ENCODE data around the gene VPREB3.

Gene VPREB3

DNA sequence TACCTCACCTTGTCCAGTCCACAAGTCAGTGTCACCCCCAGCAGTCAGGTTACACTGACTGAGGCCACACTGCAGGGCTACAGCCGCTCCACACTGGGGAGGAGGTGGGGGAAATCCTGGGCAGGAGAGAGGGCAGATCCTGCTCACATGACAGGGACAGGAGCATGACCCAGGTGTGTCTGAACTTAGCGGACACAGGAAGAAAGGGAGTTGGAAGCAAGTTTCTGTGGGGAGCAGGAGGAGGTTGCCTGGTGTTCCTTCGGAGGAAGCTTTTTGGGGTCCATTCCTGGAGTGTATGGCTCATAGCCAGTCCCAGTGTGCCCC, 24.3 kb upstream of the VPREB3 start:
- TF ChIP-seq POLR2A (IDR thresholded peaks at IDR 0.05; ENCODE audit: low read depth, low read length) (no peak), SPI1 (IDR thresholded peaks at IDR 0.05; ENCODE audit: low read depth, low read length) (no peak), POU2F2 (IDR thresholded peaks at IDR 0.05; ENCODE audit: low read depth, low read length) (no peak), POLR2AphosphoS5 (IDR thresholded peaks at IDR 0.05; ENCODE audit: low read depth, low read length) (no peak), TAF1 (IDR thresholded peaks at IDR 0.05; ENCODE audit: low read depth, low read length) (no peak), PAX5 (IDR thresholded peaks at IDR 0.05; ENCODE audit: insufficient read depth, low read length, severe bottlenecking) (no peak)
- FAIRE-seq (no peak), DNase-seq (ENCODE audit: insufficient read length, low spot score) (no peak)

DNA sequence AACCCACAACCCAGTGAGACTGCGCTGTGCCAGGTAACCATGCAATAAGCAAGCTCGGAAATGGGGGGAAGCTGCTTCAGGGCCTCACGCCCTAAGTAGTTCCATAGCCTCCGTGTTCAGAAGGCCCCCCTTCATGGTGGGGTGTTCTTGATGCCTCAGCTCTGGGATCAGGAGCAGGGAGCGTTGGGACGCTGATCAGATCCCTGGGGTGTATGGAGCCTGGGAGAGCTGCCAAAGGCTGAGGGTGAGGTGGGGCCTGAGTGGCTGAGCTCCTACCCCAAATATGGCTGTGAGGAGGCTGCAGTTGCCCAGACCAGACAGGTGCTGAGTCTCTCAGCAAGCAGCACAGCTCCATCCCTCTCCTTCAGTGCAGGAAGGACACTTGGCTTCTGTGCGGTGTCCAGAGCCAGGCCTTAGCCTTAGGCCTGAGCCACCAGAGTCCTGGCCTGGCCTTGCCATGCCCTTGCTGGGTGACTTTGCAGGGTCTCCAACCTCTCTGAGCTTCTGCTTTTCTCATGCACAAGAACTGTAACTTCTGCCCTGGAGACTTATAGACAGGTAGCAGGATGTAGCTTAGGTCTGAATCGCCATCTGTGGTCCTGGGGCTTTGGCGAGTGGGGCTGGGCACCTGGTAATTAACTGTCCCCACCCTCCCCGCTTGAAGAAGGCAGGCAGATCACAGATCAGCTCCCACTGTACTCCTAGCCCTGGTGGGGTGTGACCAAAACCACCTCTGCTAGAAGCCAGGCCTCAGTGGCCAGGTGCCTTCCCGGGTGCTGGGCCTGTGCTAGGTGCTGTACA, 23.8 kb upstream of the VPREB3 start:
- TF ChIP-seq PAX5 (IDR thresholded peaks at IDR 0.05; ENCODE audit: insufficient read depth, low read length, severe bottlenecking), result no peak
- TF ChIP-seq POU2F2 (IDR thresholded peaks at IDR 0.05; ENCODE audit: low read depth, low read length), result no peak
- TF ChIP-seq POLR2AphosphoS5 (IDR thresholded peaks at IDR 0.05; ENCODE audit: low read depth, low read length), result no peak
- TF ChIP-seq TAF1 (IDR thresholded peaks at IDR 0.05; ENCODE audit: low read depth, low read length), result no peak
- TF ChIP-seq POLR2A (IDR thresholded peaks at IDR 0.05; ENCODE audit: low read depth, low read length), result no peak
- TF ChIP-seq SPI1 (IDR thresholded peaks at IDR 0.05; ENCODE audit: low read depth, low read length), result no peak
- DNase-seq (ENCODE audit: insufficient read length, low spot score) (no peak), FAIRE-seq (no peak)

DNA sequence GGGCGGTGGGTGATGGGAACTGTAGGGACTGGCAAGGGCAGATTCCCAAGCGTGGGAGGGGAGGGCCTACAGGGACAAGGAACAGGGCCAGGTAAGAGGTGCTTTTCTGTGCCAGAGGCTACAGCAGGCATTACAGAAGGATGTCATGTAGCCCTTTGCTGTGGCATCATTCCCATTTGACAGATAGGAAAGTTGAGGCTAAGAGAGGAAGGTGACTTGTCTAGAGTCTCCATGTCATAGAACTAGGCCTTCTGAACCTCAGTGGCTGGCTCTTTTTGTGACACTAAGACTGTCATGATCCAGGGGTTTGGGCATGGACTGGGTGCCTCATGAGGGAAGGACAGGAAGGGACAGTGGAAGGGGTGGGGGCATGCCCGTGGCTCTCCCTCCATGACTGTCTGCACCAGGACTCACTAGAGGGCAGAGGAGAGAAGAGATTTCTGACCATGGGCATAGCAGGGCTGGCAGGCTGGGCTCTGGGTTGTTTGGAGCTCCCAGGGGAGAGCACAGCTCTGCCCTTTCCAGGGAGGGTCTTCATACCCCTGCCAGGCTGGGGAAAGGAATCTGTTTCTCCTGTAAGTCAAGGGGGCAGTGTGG, 21.7 kb upstream of the VPREB3 start:
- FAIRE-seq (no peak), DNase-seq (ENCODE audit: insufficient read length, low spot score) (no peak)
- TF ChIP-seq POLR2AphosphoS5 (IDR thresholded peaks at IDR 0.05; ENCODE audit: low read depth, low read length) (no peak), PAX5 (IDR thresholded peaks at IDR 0.05; ENCODE audit: insufficient read depth, low read length, severe bottlenecking) (no peak), TAF1 (IDR thresholded peaks at IDR 0.05; ENCODE audit: low read depth, low read length) (no peak), SPI1 (IDR thresholded peaks at IDR 0.05; ENCODE audit: low read depth, low read length) (no peak), POU2F2 (IDR thresholded peaks at IDR 0.05; ENCODE audit: low read depth, low read length) (no peak), POLR2A (IDR thresholded peaks at IDR 0.05; ENCODE audit: low read depth, low read length) (no peak)

DNA sequence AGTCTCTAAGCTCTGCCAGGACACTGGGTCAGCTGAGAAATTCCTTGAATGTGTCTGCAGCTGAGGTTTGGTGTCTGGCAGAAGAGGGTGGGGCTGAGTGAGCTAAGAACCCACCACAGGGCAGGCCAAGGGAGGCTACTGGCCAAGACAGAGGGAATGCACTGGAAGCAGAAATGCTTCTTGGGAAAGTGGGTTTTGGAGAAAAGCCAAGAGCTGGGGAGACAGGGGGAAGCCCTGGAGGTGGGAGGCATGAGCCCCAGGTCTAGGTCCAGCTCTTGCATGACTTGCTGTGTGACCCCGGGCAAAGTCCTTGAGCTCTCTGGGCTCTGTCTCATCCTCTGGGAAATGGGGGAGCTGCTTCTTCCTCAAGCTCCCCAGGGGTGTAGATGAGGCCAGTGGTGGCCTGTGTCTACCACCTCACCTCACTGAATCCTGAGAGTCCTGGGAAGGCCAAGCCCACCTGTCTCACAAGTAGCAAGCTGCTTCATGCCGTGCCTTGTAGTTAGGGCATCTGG, 20.8 kb upstream of the VPREB3 start:
- FAIRE-seq (no peak), DNase-seq (ENCODE audit: insufficient read length, low spot score) (no peak)
- TF ChIP-seq TAF1 (IDR thresholded peaks at IDR 0.05; ENCODE audit: low read depth, low read length) (no peak), SPI1 (IDR thresholded peaks at IDR 0.05; ENCODE audit: low read depth, low read length) (no peak), PAX5 (IDR thresholded peaks at IDR 0.05; ENCODE audit: insufficient read depth, low read length, severe bottlenecking) (no peak), POU2F2 (IDR thresholded peaks at IDR 0.05; ENCODE audit: low read depth, low read length) (no peak), POLR2AphosphoS5 (IDR thresholded peaks at IDR 0.05; ENCODE audit: low read depth, low read length) (no peak), POLR2A (IDR thresholded peaks at IDR 0.05; ENCODE audit: low read depth, low read length) (no peak)

DNA sequence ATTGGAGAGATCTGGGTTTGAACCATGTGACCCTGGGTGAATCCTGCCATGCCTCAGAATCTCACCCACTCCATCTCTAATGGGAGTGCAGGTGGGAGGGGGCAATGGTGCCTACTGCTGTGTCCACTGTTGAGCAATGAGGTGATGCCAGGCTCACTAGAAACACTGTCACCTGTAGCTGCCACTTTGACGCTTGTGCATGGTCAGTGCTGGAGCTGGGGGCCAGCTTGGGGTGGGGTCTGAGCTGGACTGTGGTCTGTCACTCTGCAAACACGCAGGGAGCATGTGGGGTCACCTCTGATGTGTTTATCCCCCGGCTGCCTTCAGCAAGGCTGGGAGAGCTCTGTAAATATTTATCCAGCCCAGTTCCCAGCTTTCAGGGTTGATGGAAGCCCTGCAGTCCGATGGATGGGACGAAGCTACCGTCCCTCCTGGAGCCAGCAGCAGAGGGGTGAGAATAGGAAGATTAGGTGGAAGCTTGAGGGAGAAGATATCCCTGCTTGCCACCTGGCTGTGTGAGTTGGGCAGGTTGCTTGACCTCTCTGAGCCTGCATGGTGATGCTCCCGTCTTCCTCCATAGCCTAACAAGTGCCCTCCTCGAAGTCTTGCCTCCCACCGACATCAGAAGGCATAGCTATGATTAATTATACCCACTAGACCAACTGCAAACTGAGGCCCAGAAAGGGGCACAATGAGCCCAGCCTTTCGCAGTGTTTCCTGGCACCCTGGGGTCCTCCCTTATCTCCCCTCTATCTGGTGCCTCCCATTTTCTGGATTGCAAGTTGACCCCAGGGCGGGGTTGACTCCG, 20.1 kb upstream of the VPREB3 start:
- DNase-seq (ENCODE audit: insufficient read length, low spot score) (no peak), FAIRE-seq (no peak)
- TF ChIP-seq TAF1 (IDR thresholded peaks at IDR 0.05; ENCODE audit: low read depth, low read length), result no peak
- no peak for TF ChIP-seq POLR2AphosphoS5 (IDR thresholded peaks at IDR 0.05; ENCODE audit: low read depth, low read length)
- no peak for TF ChIP-seq POLR2A (IDR thresholded peaks at IDR 0.05; ENCODE audit: low read depth, low read length)
- TF ChIP-seq PAX5 (IDR thresholded peaks at IDR 0.05; ENCODE audit: insufficient read depth, low read length, severe bottlenecking), result no peak
- TF ChIP-seq SPI1 (IDR thresholded peaks at IDR 0.05; ENCODE audit: low read depth, low read length), result no peak
- TF ChIP-seq POU2F2 (IDR thresholded peaks at IDR 0.05; ENCODE audit: low read depth, low read length), result no peak

DNA sequence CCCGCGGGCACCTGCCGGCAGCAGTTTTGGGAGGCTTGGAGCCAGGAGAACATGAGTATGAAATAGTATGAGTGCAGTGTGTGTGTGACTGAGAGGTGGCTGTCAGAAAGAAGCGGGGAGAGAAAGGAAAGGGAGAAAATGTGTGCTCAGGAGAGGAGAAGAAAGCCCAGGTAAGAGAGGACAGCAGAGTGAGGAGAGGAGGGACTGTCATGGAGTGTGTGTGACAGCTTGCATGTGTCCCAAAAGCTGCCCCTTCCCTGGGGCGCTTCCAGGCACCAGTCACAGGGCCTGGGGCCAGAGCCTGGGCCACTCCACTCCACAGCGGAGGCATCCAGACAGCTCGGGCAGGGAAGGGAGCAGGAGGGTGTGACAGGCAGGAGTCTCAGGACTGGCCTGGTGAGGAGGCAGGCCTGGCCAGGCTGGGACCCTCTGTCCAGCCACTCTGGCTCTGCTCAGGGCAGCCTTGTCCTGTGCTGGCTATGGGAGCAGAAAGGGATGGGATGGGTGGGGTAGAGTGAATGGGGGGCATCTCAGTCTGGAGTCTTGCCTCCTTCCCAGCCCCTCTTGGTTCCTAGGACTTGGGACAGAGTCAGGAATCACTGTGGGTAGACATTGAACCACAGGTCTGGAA, 19.4 kb upstream of the VPREB3 start:
- DNase-seq (ENCODE audit: insufficient read length, low spot score) (no peak), FAIRE-seq (no peak)
- TF ChIP-seq PAX5 (IDR thresholded peaks at IDR 0.05; ENCODE audit: insufficient read depth, low read length, severe bottlenecking) (no peak), SPI1 (IDR thresholded peaks at IDR 0.05; ENCODE audit: low read depth, low read length) (no peak), POLR2A (IDR thresholded peaks at IDR 0.05; ENCODE audit: low read depth, low read length) (no peak), POU2F2 (IDR thresholded peaks at IDR 0.05; ENCODE audit: low read depth, low read length) (no peak), POLR2AphosphoS5 (IDR thresholded peaks at IDR 0.05; ENCODE audit: low read depth, low read length) (no peak), TAF1 (IDR thresholded peaks at IDR 0.05; ENCODE audit: low read depth, low read length) (no peak)

DNA sequence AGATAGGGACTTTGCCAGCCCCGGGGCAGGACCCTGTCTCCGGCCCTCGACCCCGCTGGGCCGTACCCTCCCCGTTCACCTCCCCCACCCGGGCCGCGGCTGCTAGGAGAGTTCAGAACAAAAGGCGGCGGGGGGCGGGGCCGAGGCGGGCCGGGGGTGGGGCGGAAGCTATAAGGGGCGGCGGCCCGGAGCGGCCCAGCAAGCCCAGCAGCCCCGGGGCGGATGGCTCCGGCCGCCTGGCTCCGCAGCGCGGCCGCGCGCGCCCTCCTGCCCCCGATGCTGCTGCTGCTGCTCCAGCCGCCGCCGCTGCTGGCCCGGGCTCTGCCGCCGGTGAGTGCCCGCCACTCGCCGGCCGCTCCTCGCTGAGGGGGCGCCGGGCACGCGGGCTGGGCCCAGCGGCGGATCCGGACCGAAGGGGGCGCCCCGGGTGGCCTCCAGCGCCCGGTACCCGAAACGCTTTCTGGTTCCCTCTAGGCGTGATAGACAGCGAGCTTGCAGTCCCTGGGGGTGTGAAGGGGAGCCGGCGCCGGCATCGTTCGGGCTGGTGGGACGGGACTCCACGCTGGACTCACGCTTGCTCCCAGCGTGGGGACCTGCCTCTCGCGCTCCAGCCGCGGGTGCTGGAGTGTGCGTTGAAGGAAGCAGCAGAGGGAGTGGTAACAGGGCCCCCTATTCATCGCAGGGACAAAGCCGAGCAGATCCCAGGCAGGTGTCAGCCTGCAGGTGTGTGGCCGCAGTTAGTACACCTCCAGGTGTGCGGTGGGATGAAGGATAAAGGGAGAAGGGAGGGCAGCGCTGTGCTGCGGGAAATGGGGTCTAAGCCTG, 18.6 kb upstream of the VPREB3 start, which contains the start of gene MMP11:
TSS of gene MMP11 (plus strand) at position 201 of the 825 bp plus-strand sequence. CDS start at position 223, 22 bp downstream.
- DNase-seq (ENCODE audit: insufficient read length, low spot score) (peak; percentile 68), FAIRE-seq (no peak)
- TF ChIP-seq SPI1 (IDR thresholded peaks at IDR 0.05; ENCODE audit: low read depth, low read length) (no peak), TAF1 (IDR thresholded peaks at IDR 0.05; ENCODE audit: low read depth, low read length) (no peak), PAX5 (IDR thresholded peaks at IDR 0.05; ENCODE audit: insufficient read depth, low read length, severe bottlenecking) (no peak)

DNA sequence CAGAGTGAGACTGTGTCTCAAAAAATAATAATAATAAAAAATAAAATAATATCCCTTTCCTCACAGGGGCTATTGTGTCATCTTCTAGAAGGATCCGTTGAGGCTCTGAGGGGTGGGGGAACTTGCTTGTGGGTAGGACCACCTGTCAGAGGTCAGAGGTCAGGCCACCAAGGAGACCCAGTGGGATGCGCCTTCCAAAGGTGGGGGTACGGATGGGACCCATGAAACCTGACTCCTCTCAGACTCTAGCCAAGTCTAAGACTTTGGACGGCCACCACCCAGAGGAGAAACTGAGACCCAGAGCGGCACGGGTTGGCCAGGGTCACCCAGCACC, 18.1 kb upstream of the VPREB3 start:
- DNase-seq (ENCODE audit: insufficient read length, low spot score), result no peak
- no peak for FAIRE-seq
- TF ChIP-seq POLR2AphosphoS5 (IDR thresholded peaks at IDR 0.05; ENCODE audit: low read depth, low read length) (no peak), SPI1 (IDR thresholded peaks at IDR 0.05; ENCODE audit: low read depth, low read length) (no peak), PAX5 (IDR thresholded peaks at IDR 0.05; ENCODE audit: insufficient read depth, low read length, severe bottlenecking) (no peak), TAF1 (IDR thresholded peaks at IDR 0.05; ENCODE audit: low read depth, low read length) (no peak), POLR2A (IDR thresholded peaks at IDR 0.05; ENCODE audit: low read depth, low read length) (no peak), POU2F2 (IDR thresholded peaks at IDR 0.05; ENCODE audit: low read depth, low read length) (no peak)

Measured in GM12891 (cell line).